GM12891 (cell line): ENCODE measurements around the gene EEF1AKMT3. TPM values are rescaled to one million over a fixed set of nuclear protein-coding genes. Genes with fewer than 3 reads are reported as not detected.

Source experiments
- DNase-seq: peaks from one replicate; pipeline ENCODE4 v3.0.0; 2011; ENCODE audit warnings: low spot score; ENCODE audit not compliant: insufficient read length
- FAIRE-seq: peaks from 2 replicates; lab custom pipeline; 2011; peaks lifted over from hg19 to GRCh38; lab: Jason Lieb, UNC
- PAX5 ChIP-seq: IDR thresholded peaks from 2 replicates; pipeline ENCODE4 v1.6.1; 2011; ENCODE audit warnings: low read length, moderate library complexity, mild to moderate bottlenecking; ENCODE audit not compliant: insufficient read depth, severe bottlenecking
- POLR2A ChIP-seq: IDR thresholded peaks from 2 replicates; pipeline ENCODE4 v1.6.1; 2011; ENCODE audit warnings: low read depth, low read length, control low read depth
- POLR2AphosphoS5 ChIP-seq: IDR thresholded peaks from 2 replicates; pipeline ENCODE4 v1.6.1; 2011; ENCODE audit warnings: low read depth, low read length, control low read depth
- POU2F2 ChIP-seq: IDR thresholded peaks from 2 replicates; pipeline ENCODE4 v1.6.1; 2011; ENCODE audit warnings: low read depth, mild to moderate bottlenecking, control low read depth, low read length, moderate library complexity
- SPI1 ChIP-seq: IDR thresholded peaks from 2 replicates; pipeline ENCODE4 v1.6.1; 2011; ENCODE audit warnings: low read depth, low read length, control low read depth
- TAF1 ChIP-seq: IDR thresholded peaks from 2 replicates; pipeline ENCODE4 v1.6.1; 2011; ENCODE audit warnings: low read depth, low read length, control low read depth
- polyA plus RNA-seq: library from polyadenylated mRNA; unstranded; fragments of >200 nt; gene quantifications from one replicate; pipeline ENCODE4 v1.2.1, GENCODE V29; 2012; ENCODE audit warnings: low read depth, missing spikeins, inconsistent platforms; ENCODE audit not compliant: missing spikeins

Gene EEF1AKMT3
- 2.0 TPM for polyA plus RNA-seq

DNA sequence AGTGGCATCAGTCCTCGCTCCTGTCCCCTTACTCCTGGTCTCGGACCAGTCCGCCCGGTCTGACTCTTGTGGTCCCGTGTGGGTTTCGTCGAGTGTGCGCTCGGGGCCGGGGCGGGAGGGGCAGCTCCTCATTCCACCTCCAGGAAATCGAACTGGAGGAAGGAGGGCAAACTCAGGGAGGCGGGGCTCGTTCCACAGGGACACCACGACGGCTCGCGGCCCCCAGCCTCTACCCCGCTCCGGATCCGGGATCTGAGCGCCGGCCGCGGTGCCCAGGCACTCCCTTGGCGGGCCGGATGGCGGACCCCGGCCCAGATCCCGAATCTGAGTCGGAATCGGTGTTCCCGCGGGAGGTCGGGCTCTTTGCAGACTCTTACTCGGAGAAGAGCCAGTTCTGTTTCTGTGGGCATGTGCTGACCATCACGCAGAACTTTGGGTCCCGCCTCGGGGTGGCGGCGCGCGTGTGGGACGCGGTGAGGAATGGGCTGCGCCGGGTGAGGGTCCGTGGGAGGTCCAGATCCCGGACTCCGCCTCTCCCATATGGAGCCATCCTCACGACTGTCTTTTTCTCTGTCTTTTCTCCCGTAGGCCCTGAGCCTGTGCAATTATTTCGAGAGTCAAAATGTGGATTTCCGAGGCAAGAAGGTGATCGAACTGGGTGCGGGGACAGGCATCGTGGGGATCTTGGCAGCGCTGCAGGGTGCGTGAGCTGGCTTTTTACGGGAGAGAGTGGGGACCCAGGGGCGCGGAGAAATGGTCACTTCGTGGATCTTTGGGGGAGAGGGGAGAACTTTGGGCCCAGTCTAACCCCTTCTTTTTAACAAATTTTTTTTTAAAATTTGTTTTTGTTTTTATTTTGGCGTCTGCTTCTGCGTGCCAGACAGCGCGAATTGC, at the start of gene EEF1AKMT3:
Gene EEF1AKMT3 (plus strand): TSS at position 186 of the 894 bp plus-strand sequence. CDS start 111 bp downstream, at position 297.
- TF ChIP-seq POLR2A = no peak
- TF ChIP-seq POU2F2 = no peak
- no peak for TF ChIP-seq TAF1
- no peak for TF ChIP-seq SPI1
- no peak for TF ChIP-seq POLR2AphosphoS5
- TF ChIP-seq PAX5 = no peak
- no peak for FAIRE-seq
- no peak for DNase-seq

DNA sequence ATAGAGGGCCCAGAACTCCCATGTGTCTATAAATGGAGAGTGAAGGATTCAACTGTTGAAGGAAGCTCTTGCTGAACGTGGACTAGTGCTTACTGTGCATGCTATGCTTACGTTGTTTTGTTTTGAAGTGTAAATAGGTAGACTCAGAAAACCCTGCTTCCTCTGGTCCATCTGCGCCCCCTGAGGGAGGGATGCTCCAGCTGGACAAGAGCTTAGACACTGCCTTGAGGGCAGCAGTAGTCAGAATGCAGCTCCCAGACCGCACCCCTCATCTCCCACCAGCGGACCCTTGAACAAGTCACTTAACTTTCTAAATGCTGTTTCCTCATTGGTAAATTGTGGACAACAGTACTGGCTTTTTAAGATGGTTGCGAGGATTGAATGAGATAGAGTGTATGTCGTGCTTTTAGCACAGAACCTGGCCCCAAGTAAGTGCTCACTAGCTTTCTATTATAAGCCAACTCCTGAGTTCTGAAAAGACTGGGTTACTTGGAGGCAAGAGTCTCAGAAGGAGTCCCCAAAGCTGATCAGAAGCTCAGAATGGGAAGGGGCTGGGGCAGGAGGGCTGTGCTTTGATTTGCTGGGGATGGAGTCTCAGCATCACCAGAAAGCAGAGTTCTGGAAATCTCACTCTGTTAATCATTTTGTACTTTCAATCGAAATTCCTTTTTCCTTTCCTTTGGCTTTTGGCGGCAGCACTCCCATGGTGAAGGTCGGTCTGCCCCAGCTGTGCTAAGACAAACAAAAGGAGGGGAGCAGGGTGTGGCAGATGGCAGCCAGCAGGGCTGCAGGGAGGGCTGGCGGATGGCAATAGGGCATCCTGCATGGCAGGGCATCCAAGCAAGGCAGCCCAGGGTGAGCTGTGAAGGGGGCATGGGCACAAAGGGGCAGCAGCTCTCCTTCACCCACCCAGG, 49.4 kb upstream of the EEF1AKMT3 start:
- no peak for FAIRE-seq
- peak; percentile 12 for DNase-seq
- TF ChIP-seq PAX5 (no peak), POLR2A (no peak), POLR2AphosphoS5 (no peak), SPI1 (no peak)

DNA sequence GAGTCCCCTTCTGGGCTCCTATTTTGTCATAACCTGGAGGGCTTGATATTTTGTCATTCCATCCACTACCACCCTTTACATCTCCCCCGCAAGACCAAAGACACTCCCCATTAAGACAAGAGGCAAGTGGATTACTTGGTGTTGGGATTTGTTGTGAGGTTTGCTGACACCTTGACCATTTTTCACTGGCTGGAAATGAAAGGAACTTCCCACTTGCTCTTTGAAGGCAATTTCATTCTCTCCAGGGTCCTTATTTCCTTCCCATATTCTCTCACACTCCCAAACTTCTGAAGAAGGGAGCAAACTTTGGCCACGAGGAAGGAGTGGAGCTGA, 48.8 kb upstream of the EEF1AKMT3 start:
- no peak for TF ChIP-seq POLR2AphosphoS5
- TF ChIP-seq SPI1 = no peak
- no peak for TF ChIP-seq TAF1
- no peak for TF ChIP-seq POLR2A
- TF ChIP-seq POU2F2 = no peak
- no peak for TF ChIP-seq PAX5
- DNase-seq (peak; percentile 15), FAIRE-seq (no peak)

DNA sequence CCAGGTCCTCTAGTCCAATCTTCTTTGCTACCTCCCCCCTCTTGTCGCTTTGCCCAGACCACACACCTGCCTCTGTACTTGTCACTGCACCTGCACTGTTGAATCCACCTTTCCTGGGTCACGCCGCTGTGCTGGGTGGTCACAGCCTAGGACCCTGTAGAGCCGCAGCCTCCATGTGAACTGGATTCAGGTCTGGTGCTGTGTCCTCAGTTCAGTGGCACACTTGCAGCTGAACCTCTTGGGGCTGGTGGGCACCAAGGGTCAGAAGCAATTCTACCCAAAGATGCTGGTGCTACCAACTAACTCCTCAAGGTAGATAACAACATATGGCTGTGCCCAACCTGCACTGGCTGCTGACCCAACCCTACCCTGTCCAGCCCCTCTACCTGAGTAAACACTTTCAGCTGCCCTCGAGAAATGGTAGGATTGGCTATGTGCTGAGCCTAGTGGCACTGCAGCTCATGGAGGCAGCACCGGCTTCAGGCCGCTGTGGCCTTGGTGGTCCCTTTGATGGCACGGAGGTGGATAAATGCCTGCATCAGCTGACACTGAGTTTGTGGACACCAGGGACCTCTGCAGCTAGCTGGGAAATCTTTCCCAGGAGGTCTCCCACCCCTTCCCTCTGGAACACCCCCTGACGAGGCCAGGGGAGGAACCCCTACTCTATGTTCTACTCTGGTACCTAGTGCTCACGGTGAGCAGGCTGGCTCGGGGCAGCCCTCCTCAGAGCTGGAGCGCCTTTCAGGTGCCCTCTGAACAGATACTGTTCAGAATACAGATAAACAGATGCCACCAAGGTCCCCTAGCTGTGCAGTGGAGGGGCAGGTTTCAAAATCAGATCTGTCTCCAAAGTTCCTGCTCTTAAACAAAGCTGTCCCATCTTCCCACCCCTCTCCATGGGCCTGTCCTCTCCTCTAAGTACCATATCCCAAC, 48.1 kb upstream of the EEF1AKMT3 start:
- FAIRE-seq (no peak), DNase-seq (peak; percentile 8)
- TF ChIP-seq SPI1 = no peak
- TF ChIP-seq POLR2AphosphoS5 = no peak
- TF ChIP-seq PAX5 = no peak
- TF ChIP-seq TAF1 = no peak
- TF ChIP-seq POU2F2 = no peak
- TF ChIP-seq POLR2A = no peak

DNA sequence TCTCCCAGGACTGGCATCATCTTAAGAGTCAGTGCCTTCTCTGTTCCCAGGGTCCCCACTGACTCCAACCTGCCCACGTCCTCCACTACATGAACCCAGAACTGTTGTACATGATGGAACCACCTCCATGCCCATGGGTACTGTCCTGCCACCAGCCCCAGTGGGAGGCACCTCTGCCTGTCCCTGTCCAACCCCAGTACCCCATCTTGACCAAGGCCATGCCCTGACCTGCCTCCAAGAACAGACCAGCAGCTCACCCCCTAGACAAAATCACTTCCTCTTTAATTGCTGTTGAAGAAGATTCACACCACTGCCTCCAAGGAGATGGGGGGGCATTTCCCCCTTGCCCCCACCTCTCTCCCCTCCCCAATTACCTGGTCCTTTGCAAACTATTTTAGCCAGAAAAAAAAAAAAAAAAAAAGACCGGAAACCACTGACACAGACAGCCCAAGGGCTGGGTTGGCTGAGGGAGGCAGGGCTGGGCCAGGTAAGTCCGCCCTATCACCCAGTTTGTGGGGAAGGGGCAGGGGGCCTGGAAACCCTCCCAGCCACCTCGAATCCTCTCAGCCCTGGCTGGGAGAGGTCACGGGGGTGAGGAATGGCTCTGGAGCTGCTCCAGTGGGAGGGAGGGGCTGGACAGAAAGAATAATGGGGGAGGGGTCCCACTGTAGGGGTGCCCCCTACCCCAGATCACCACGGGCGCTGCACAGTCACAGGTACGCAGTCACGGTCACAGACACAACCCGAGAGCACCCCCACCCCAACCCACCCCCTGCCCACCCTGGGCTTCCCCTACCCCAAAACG, 47.3 kb upstream of the EEF1AKMT3 start:
- peak; percentile 15 for DNase-seq
- TF ChIP-seq POLR2A = no peak
- TF ChIP-seq SPI1 = peak; percentile 66
- TF ChIP-seq POU2F2 = no peak
- no peak for FAIRE-seq

DNA sequence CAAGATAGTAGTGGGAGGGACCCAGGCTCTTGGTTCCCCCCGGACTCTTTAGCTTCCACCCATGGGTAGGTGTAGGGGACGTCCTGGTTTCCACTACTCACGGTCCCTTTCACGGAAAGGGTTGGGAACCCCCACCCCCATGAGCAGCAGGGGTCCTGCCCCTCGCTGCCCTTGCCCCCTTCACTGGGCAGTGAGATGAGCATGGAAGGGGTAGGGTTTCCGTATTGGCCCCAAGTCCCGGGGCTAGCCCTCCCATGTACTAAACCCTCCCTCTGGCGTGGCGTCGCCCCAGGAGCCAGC, 46.6 kb upstream of the EEF1AKMT3 start:
- TF ChIP-seq PAX5 = no peak
- FAIRE-seq = no peak
- DNase-seq = no peak

DNA sequence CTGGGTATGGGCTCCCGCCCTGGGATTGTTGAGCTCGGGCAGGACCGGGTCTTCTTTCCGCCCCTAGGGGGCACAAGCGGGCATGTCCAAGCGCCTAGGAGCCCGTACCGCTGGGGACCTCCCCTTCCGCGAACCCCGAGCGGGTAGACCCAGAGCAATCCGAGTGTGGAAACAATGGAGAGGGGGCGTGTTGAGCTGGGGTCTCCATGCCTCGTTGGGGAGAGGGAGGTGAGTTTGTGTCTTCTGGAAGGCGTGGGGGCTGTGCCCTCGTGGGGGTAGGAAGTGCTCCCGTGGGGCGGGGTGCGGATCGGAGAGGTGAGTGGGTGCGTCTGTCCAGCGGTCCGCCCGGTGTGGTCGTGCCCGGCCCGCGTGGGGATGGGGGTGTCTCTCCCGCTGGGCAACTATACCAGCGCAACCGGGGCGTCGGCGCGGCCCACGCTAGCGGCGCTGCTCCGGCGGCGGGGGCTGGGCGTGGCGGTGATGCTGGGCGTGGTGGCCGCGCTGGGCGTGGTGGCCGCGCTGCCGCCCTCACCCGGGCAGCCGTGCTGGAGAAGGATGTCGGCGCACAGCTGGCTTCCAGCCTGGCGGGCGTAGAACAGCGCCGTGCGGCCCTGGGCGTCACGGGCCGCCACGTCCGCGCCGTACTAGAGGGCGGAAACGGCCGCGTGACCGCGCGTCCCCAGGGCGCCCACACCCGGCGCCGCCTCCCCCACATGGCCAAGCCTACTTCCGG, 46.1 kb upstream of the EEF1AKMT3 start:
- peak; percentile 36 for DNase-seq
- no peak for TF ChIP-seq SPI1
- no peak for TF ChIP-seq POLR2A
- TF ChIP-seq TAF1 = no peak
- FAIRE-seq = no peak

DNA sequence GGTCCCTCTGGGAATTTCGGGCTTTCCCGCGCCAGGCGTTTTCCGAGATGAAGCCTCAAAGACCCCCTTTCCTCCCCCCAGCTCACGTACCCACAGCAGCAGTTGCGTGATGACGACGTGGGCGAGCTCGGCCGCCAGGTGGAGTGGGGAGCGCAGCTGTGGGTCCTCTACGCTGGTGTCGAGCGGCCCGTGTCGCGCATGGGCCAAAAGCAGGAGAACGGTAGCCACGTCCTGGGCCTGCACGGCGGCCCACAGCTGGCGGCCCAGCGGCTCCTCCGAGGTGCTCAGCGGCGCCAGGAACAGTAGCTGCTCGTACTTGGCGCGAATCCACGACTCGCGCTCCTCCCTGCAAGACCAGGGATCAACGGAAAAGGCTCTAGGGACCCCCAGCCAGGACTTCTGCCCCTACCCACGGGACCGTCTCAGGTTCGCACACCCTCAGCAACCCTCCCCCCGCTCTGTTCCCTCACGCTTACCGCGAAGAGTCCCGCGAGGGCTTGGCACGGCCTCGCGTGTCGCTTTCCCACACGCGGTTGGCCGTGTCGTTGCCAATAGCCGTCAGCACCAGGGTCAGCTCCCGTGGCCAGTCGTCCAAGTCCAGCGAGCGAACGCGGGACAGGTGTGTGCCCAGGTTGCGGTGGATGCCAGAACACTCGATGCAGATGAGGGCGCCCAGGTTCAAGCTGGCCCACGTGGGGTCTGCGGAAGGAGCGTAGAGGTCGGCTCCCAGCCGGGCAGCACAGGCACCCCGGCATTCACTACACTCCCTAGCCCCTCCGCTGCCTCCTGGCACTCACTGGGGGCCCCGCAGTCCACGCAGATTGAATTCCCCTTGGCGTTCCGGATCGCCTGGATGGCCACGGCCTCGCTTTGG, 45.3 kb upstream of the EEF1AKMT3 start:
- no peak for FAIRE-seq
- TF ChIP-seq SPI1 (no peak), TAF1 (no peak), PAX5 (no peak), POLR2A (no peak), POU2F2 (no peak), POLR2AphosphoS5 (no peak)
- DNase-seq = peak; percentile 23
